Lower lobe of right lung (tissue), 2 donors: ENCODE results near the gene LINC00237. TPM values are rescaled to one million over a fixed set of nuclear protein-coding genes. Genes with fewer than 3 reads are reported as not detected.

Source experiments
- ATAC-seq, 2 donors: fragments of 200-7000 bp; cut with Tn5 transposase; one replicate each; pipeline ENCODE4 v1.9.1; 2020 to 2022; ENCODE audit warnings: mild to moderate bottlenecking in 2 of 2, moderate library complexity in 2 of 2
- DNase-seq: peaks from one replicate; pipeline ENCODE4 v3.0.0-alpha.2; 2020
- H3K27ac ChIP-seq: fragments of 200-600 bp; one replicate; pipeline ENCODE4 v1.8.0; 2022
- H3K27me3 ChIP-seq: fragments of 200-600 bp; one replicate; pipeline ENCODE4 v1.8.0; 2022; ENCODE audit warnings: low read depth
- H3K36me3 ChIP-seq: fragments of 200-600 bp; one replicate; pipeline ENCODE4 v1.8.0; 2022; ENCODE audit warnings: mild to moderate bottlenecking
- H3K4me1 ChIP-seq: fragments of 200-600 bp; one replicate; pipeline ENCODE4 v1.8.0; 2022
- H3K4me3 ChIP-seq: fragments of 200-600 bp; one replicate; pipeline ENCODE4 v1.8.0; 2022; ENCODE audit warnings: mild to moderate bottlenecking
- H3K9me3 ChIP-seq: fragments of 200-600 bp; one replicate; pipeline ENCODE4 v1.8.0; 2022
- intact Hi-C: fragments of 100-400 bp; cut with DNase I; formaldehyde crosslinking; loops from one replicate; pipeline ENCODE4 v1.11.0; 2022
- total RNA-seq: library from RNA; stranded (reverse); fragmentation: NEBNext Ultra II Directional; extraction: Animal tissue kit (Norgen Biotek cat#: 25700); gene quantifications from one replicate; pipeline ENCODE4 v1.2.1, GENCODE V29; 2021
- TF ChIP-seq, protein P1 (sequence below): fragments of 200-600 bp; IDR thresholded peaks from one replicate; pipeline ENCODE4 v1.8.0; 2022; ENCODE audit warnings: antibody characterized with exemption, mild to moderate bottlenecking
- donor health status: DM: no; HTN: yes; CAD: no; lungs with severe emphysema.

Gene LINC00237
- total RNA-seq, 1 donor from 2014 or later = not detected

DNA sequence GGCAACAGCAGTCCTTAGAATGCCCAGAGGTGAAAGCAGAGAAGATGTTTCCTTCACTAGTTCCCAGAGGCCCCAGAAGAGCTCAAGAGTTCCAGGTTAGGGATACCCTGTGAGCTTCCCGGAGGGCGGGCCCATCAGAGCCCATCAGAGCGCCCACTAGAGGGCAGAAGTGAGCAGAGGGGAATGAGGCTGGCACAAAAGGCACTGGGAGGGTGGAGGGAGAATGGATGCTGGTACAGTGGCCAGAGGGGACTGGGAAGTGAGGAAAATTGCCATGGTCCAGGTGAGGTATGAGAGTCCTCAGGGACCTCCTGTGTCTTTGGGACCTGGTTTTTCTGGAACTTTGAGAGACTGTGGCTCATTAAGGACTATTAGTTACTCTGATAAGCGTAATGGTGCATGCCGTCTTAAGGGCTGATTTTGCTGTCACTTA is 57.3 kb downstream of the LINC00237 start:
- peak; percentile 66 to 75 for ATAC-seq
- Histone ChIP-seq H3K9me3 (no peaks in the 10 kb centered on the region), H3K4me1 (no peaks in the 10 kb centered on the region), H3K27ac (no peak overlapping the region), H3K27me3 (peaks cover 16% of the 10 kb centered on the region), H3K36me3 (no peaks in the 10 kb centered on the region), H3K4me3 (no peak overlapping the region)
- intact Hi-C loops = no loop called here
- peak; percentile 52 for DNase-seq
- TF ChIP-seq, protein P1, sequence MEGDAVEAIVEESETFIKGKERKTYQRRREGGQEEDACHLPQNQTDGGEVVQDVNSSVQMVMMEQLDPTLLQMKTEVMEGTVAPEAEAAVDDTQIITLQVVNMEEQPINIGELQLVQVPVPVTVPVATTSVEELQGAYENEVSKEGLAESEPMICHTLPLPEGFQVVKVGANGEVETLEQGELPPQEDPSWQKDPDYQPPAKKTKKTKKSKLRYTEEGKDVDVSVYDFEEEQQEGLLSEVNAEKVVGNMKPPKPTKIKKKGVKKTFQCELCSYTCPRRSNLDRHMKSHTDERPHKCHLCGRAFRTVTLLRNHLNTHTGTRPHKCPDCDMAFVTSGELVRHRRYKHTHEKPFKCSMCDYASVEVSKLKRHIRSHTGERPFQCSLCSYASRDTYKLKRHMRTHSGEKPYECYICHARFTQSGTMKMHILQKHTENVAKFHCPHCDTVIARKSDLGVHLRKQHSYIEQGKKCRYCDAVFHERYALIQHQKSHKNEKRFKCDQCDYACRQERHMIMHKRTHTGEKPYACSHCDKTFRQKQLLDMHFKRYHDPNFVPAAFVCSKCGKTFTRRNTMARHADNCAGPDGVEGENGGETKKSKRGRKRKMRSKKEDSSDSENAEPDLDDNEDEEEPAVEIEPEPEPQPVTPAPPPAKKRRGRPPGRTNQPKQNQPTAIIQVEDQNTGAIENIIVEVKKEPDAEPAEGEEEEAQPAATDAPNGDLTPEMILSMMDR = peak; percentile 62

DNA sequence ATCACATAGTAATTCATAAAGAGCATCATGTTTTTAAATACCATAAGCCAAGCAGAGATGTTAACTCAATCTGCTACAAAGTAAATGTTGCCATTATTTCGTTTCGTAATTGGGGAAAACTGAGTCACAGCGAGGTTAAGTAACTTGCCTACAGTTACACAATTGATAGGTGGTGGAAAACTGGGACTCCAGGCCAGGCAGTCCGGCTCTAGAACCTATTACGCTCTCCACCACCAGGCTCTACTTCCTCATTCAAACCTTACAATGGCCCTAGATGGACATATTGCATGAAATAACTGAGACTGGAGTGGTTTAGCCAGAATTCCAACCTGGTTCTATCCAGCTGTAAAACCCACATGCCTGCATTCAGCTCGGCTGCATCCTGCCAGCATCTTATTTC is 58.2 kb downstream of the LINC00237 start:
- no peak overlapping the region for H3K27ac ChIP-seq
- H3K4me1 ChIP-seq = no peaks in the 10 kb centered on the region
- ATAC-seq = no peak
- H3K27me3 ChIP-seq = peaks cover 16% of the 10 kb centered on the region
- intact Hi-C loops = no loop called here
- H3K36me3 ChIP-seq = no peaks in the 10 kb centered on the region
- H3K9me3 ChIP-seq = no peaks in the 10 kb centered on the region
- no peak overlapping the region for H3K4me3 ChIP-seq
- no peak for DNase-seq
- TF ChIP-seq, protein P1 = no peak

DNA sequence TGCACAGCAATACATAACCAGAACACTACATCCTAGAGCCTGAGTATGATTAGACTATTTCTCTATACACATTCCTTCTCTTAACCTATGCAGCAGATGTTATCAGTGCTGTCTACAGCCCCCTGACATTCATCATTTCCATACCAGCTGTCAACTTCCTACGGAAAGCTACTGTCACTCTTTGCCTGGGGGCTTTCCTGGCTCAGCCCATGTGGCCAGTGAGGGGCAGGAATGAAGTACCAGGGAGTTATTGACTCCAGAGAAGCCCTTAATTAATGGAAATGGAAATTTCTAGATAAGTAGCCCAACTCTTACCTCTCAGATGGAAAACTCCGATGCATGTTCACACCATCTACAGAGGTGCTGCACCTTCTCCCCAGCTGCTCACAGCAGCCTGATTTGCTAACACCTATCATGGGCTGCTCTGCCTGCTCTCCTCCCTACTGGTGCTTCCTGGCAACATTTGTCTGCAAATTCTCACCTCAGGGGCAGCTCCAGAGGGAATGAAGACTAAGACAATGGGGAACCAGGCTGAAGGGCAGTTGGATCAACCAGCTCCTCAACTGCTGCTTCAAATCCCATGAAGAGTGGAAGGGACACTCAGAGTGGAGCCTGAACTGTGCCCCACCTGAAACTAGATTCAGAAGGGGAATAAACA is 59.6 kb downstream of the LINC00237 start:
- TF ChIP-seq, protein P1 = no peak
- no peak for DNase-seq
- Histone ChIP-seq H3K4me1 (no peaks in the 10 kb centered on the region), H3K9me3 (no peaks in the 10 kb centered on the region), H3K4me3 (no peak overlapping the region), H3K36me3 (no peaks in the 10 kb centered on the region), H3K27ac (no peak overlapping the region), H3K27me3 (peaks cover 16% of the 10 kb centered on the region)
- ATAC-seq = no peak
- intact Hi-C loops = no loop called here

Other genes starting within 250 kb of the LINC00237 start
- gene KIZ, start 19.7 kb upstream of the LINC00237 start, total RNA-seq = 19.2 TPM
- gene XRN2, start 197.0 kb upstream of the LINC00237 start, total RNA-seq = 62.1 TPM